Nephron (organoid): ENCODE data around the gene ZNF816.
A peak's percentile ranks its signal among the peaks of the same experiment; 100 is the strongest.

Source experiments
- H3K27ac Mint-ChIP-seq, 3 experiments: 2 replicates each; pipeline ENCODE4 v1.8.0; 2020; ENCODE audit warnings: mixed read lengths in 3 of 3, mild to moderate bottlenecking in 2 of 3, moderate library complexity in 1 of 3
- H3K27me3 Mint-ChIP-seq: 2 replicates; pipeline ENCODE4 v1.8.0; 2021; ENCODE audit warnings: low read depth, mild to moderate bottlenecking, moderate library complexity, mixed read lengths
- H3K36me3 Mint-ChIP-seq: 2 replicates; pipeline ENCODE4 v1.8.0; 2020; ENCODE audit warnings: low read depth, mixed read lengths
- H3K4me1 Mint-ChIP-seq: 2 replicates; pipeline ENCODE4 v1.8.0; 2020; ENCODE audit warnings: mixed read lengths
- H3K4me3 Mint-ChIP-seq, 3 experiments: 2 replicates each; pipeline ENCODE4 v1.8.0; 2020; ENCODE audit warnings: mild to moderate bottlenecking in 3 of 3, mixed read lengths in 3 of 3, moderate library complexity in 2 of 3
- H3K9me3 Mint-ChIP-seq: 2 replicates; pipeline ENCODE4 v1.8.0; 2020; ENCODE audit warnings: mixed read lengths
- TF ChIP-seq, protein P1 (sequence below), 3 experiments: fragments of 200-600 bp; sonication (generic); IDR thresholded peaks; one replicate each; pipeline ENCODE4 v1.5.0; 2021; ENCODE audit warnings: antibody characterized with exemption in 3 of 3; ENCODE audit not compliant: unreplicated experiment in 3 of 3

ZNF816 gene

DNA sequence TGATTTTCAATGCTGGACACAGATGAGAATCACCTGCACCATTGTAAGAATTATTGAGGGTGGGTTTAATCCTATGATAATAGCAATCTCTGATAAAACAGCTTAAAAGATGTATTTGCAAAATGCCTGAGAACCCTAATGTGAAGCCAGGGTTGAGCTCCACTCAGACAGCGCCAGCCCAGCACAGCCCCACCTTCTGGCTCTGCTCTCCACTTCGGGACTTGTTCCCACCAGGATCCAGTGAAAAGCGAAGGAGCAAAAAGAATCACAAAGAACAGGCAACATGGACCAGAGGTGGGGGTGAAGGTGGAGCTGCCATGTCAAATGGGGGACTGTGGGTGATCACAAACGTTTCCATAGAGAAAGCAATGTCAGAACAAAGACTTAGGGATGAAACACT is 18.6 kb upstream of the ZNF816 start:
- Mint-ChIP-seq H3K36me3 (peaks cover 58% of the 10 kb centered on the region), H3K9me3 (peaks cover 5% of the 10 kb centered on the region), H3K4me3 (no peak overlapping the region), H3K27ac (no peak overlapping the region), H3K27me3 (no peaks in the 10 kb centered on the region), H3K4me1 (no peaks in the 10 kb centered on the region)
- TF ChIP-seq, protein P1, sequence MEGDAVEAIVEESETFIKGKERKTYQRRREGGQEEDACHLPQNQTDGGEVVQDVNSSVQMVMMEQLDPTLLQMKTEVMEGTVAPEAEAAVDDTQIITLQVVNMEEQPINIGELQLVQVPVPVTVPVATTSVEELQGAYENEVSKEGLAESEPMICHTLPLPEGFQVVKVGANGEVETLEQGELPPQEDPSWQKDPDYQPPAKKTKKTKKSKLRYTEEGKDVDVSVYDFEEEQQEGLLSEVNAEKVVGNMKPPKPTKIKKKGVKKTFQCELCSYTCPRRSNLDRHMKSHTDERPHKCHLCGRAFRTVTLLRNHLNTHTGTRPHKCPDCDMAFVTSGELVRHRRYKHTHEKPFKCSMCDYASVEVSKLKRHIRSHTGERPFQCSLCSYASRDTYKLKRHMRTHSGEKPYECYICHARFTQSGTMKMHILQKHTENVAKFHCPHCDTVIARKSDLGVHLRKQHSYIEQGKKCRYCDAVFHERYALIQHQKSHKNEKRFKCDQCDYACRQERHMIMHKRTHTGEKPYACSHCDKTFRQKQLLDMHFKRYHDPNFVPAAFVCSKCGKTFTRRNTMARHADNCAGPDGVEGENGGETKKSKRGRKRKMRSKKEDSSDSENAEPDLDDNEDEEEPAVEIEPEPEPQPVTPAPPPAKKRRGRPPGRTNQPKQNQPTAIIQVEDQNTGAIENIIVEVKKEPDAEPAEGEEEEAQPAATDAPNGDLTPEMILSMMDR (IDR thresholded peaks at IDR 0.05; ENCODE audit: unreplicated experiment in 3 of 3) = no peak

DNA sequence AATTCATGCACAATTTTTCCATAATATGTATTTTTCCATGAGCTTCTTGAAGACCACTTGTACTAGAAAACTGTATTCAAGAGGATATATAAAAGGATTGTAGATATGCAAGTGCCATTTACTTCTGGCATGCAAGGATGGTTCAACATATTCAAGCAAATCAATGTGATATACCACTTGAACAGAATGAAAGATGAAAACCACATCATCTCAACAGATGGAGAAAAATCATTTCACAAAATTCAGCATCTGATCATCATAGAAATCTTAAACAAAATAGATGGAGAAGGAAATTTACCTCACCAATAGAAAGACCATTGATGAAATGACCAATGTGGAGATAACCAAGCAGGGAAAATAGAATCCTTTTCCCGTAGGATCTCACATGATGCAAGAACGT is 5.1 kb upstream of the ZNF816 start:
- Mint-ChIP-seq H3K4me3 (no peak overlapping the region), H3K4me1 (peaks cover 12% of the 10 kb centered on the region), H3K27ac (no peak overlapping the region), H3K9me3 (peaks cover 21% of the 10 kb centered on the region), H3K27me3 (no peaks in the 10 kb centered on the region), H3K36me3 (peaks cover 48% of the 10 kb centered on the region)
- TF ChIP-seq, protein P1 (IDR thresholded peaks at IDR 0.05; ENCODE audit: unreplicated experiment in 3 of 3) = no peak

DNA sequence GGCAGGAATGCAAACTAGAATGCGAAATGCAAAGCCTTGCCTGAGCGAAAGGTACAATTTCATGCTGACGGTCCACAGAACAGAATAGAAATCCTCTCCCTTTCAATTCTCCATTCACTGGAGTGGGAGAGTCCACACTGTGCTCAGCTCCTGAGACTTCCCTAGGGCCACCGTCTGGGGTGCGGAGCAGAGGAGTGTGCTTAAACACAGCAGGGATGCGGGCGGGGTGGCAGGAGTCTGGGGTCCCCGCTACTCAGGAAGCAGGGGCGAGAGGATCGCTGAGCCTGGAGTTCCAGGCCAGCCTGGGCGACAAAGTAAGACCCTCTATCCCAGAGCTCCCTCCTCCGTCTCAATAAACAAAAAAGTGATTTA is 552 bp upstream of the ZNF816 start:
- peaks cover 22% of the 10 kb centered on the region for H3K9me3 Mint-ChIP-seq
- peaks cover 53% of the 10 kb centered on the region for H3K36me3 Mint-ChIP-seq
- peak overlapping the region; percentile 94 to 95 (median 94) for H3K4me3 Mint-ChIP-seq
- H3K27me3 Mint-ChIP-seq = no peaks in the 10 kb centered on the region
- TF ChIP-seq, protein P1 (IDR thresholded peaks at IDR 0.05; ENCODE audit: unreplicated experiment in 3 of 3) = peak in 1 of 3 experiments; percentile 9
- peaks cover 27% of the 10 kb centered on the region for H3K4me1 Mint-ChIP-seq
- peak overlapping the region; percentile 91 to 97 (median 93) for H3K27ac Mint-ChIP-seq

DNA sequence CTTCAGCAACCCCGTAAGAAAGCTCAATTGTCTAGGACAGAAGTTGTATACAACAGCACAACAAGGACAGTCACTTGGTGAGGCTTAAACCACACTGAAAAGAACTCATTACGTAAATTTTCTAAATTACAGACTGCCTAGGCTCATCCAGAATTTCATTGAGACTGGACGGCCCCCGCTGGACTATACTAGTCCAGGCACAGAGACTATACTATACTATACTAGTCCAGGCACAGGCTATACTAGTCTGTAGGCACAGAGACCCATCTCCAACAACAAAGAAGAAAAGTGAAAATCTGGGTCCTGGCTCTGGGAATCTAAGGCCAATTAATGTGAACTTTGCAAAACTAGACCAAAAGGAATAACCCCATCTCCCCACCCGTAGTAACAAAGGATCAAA is 700 bp downstream of the ZNF816 start:
- Mint-ChIP-seq H3K27ac (peak overlapping the region; percentile 91 to 97 (median 93)), H3K27me3 (no peaks in the 10 kb centered on the region), H3K9me3 (peaks cover 22% of the 10 kb centered on the region), H3K4me3 (peak overlapping the region; percentile 94 to 95 (median 94)), H3K4me1 (peaks cover 27% of the 10 kb centered on the region), H3K36me3 (peaks cover 54% of the 10 kb centered on the region)
- TF ChIP-seq, protein P1 (IDR thresholded peaks at IDR 0.05; ENCODE audit: unreplicated experiment in 3 of 3) = no peak

DNA sequence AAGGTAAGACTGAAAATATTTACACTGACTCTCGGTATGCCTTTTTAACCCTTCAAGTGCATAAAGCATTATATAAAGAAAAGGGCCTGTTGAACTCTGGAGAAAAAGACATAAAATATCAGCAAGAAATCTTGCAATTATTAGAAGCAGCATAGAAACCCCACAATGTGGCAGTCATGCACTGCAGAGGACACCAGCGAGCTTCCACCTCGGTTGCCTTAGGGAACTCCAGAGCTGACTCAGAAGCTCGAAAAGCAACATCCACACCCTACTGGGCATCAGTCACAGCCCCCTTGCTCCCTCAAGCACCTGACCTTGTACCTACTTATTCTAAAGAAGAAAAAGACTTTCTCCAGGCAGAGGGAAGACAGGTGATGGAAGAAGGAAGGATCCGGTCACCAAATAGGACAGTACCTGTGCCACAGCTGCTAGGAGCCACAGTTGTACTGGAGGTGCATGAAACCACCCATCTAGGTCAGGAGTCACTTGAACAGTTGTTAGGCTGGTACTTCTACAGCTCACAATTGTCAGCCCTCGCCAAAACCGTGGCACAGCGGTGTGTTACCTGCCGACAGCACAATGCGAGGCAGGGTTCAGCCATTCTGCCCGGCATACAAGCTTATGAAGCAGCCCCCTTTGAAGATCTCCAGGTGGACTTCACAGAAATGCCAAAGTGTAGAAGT is 2.9 kb downstream of the ZNF816 start:
- Mint-ChIP-seq H3K27me3 (no peaks in the 10 kb centered on the region), H3K4me3 (peak overlapping the region; percentile 42 to 77 (median 53)), H3K36me3 (peaks cover 66% of the 10 kb centered on the region), H3K27ac (no peak overlapping the region), H3K4me1 (peaks cover 27% of the 10 kb centered on the region), H3K9me3 (peaks cover 39% of the 10 kb centered on the region)
- TF ChIP-seq, protein P1 (IDR thresholded peaks at IDR 0.05; ENCODE audit: unreplicated experiment in 3 of 3) = no peak

DNA sequence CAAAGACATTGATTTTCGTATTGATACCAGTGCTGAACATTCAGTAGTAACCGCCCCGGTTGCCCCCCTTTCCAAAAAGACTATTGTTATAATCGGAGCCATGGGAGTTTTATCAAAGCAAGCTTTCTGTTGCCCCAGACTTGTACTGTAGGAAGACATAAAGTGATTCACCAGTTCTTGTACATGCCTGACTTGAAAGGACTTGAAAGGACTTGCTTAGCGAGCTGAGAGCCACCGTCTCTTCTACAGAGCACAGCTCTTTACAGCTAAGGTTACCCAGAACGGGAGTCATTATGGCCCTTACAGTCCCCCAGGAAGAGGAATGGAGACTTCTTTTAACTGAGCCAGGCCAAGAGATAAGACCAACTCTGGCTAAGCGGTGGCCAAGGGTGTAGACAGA is 5.1 kb downstream of the ZNF816 start:
- H3K4me1 Mint-ChIP-seq = peaks cover 15% of the 10 kb centered on the region
- TF ChIP-seq, protein P1 (IDR thresholded peaks at IDR 0.05; ENCODE audit: unreplicated experiment in 3 of 3) = no peak
- H3K4me3 Mint-ChIP-seq = no peak overlapping the region

More for the DNA sequence above, 5.1 kb downstream of the ZNF816 start:
- peaks cover 85% of the 10 kb centered on the region for H3K36me3 Mint-ChIP-seq
- H3K27me3 Mint-ChIP-seq = no peaks in the 10 kb centered on the region
- peaks cover 47% of the 10 kb centered on the region for H3K9me3 Mint-ChIP-seq
- no peak overlapping the region for H3K27ac Mint-ChIP-seq
